HG03103 (cell line): ENCODE data around the gene PTCD1.

ENCODE experiments used
- ATAC-seq: cut with Tn5 transposase; IDR thresholded peaks from one replicate; pipeline ENCODE4 v1.9.1; 2021; ENCODE audit warnings: low read depth; ENCODE audit not compliant: unreplicated experiment

Gene PTCD1

GRCh38 chr7:99409806-99410205 is 28.8 kb downstream of the PTCD1 start:
- ATAC-seq, result no peak

- ATAC-seq, result peak; percentile 7
Measured at GRCh38 chr7:99409192-99409572, 29.4 kb downstream of the PTCD1 start.

- peak; percentile 62 for ATAC-seq
Measured at GRCh38 chr7:99408379-99409191, 30.0 kb downstream of the PTCD1 start, which contains the start of the genes BUD31 and PDAP1. TSS of gene BUD31 (plus strand) at chr7:99408969. CDS start at chr7:99411093, 2,124 bp downstream. TSS of gene PDAP1 (minus strand) at chr7:99408597. CDS start at chr7:99408548, 49 bp downstream.

GRCh38 chr7:99407872-99408378 is 30.7 kb downstream of the PTCD1 start:
- ATAC-seq, result no peak

- ATAC-seq, result no peak
Measured at GRCh38 chr7:99406557-99406956, 32.0 kb downstream of the PTCD1 start.

- ATAC-seq, result no peak
Measured at GRCh38 chr7:99404977-99405320, 33.6 kb downstream of the PTCD1 start.

GRCh38 chr7:99404235-99404976 is 34.2 kb downstream of the PTCD1 start:
- ATAC-seq, result no peak

- no peak for ATAC-seq
Measured at GRCh38 chr7:99403764-99404163, 34.8 kb downstream of the PTCD1 start.

- no peak for ATAC-seq
Measured at GRCh38 chr7:99402854-99403253, 35.7 kb downstream of the PTCD1 start.

GRCh38 chr7:99399597-99399996 is 39.0 kb downstream of the PTCD1 start:
- ATAC-seq, result no peak

- ATAC-seq, result no peak
Measured at GRCh38 chr7:99398891-99399445, 39.6 kb downstream of the PTCD1 start.

- ATAC-seq, result no peak
Measured at GRCh38 chr7:99397297-99397983, 41.2 kb downstream of the PTCD1 start.

- ATAC-seq, result no peak
Measured at GRCh38 chr7:99396418-99397296, 41.9 kb downstream of the PTCD1 start.

- no peak for ATAC-seq
Measured at GRCh38 chr7:99395616-99396327, 42.8 kb downstream of the PTCD1 start.

GRCh38 chr7:99394188-99394502 is 44.5 kb downstream of the PTCD1 start:
- no peak for ATAC-seq

- no peak for ATAC-seq
Measured at GRCh38 chr7:99393355-99394187, 45.0 kb downstream of the PTCD1 start.

- peak; percentile 60 for ATAC-seq
Measured at GRCh38 chr7:99392659-99393354, 45.8 kb downstream of the PTCD1 start.

GRCh38 chr7:99392046-99392445 is 46.6 kb downstream of the PTCD1 start:
- no peak for ATAC-seq
